SKM-1 (cell line): Measurements from ENCODE around the gene CLDN20.
"Not testable (repeated sequence)": the region's sequence is repeated elsewhere in the genome, so short reads cannot be mapped to it uniquely, and the experiment has no call there.

Source experiments
- DNase-seq: peaks from one replicate; lab custom pipeline; 2025; ENCODE audit not compliant: unreplicated experiment; lab: John Stamatoyannopoulos, UW

Gene CLDN20

GRCh38 chr6:155309150-155309549 is 45.3 kb downstream of the CLDN20 start:
- DNase-seq, result no peak

- DNase-seq, result no peak
Measured at GRCh38 chr6:155310596-155310995, 46.8 kb downstream of the CLDN20 start.

- no peak for DNase-seq
Measured at GRCh38 chr6:155311086-155311485, 47.3 kb downstream of the CLDN20 start.

GRCh38 chr6:155311583-155311982 is 47.8 kb downstream of the CLDN20 start:
- DNase-seq, result no peak

GRCh38 chr6:155312950-155313349 is 49.1 kb downstream of the CLDN20 start:
- DNase-seq, result not testable (repeated sequence)

- no peak for DNase-seq
Measured at GRCh38 chr6:155313602-155314091, 49.8 kb downstream of the CLDN20 start.

- DNase-seq, result peak; percentile 97
Measured at GRCh38 chr6:155314092-155314772, 50.4 kb downstream of the CLDN20 start, which contains the start of gene TFB1M. TFB1M (minus strand) TSS chr6:155314484; CDS start chr6:155314428, 56 bp downstream.

- peak; percentile 78 for DNase-seq
Measured at GRCh38 chr6:155314773-155315515, 51.1 kb downstream of the CLDN20 start.

- no peak for DNase-seq
Measured at GRCh38 chr6:155315516-155315871, 51.7 kb downstream of the CLDN20 start.

GRCh38 chr6:155316419-155316818 is 52.6 kb downstream of the CLDN20 start:
- DNase-seq, result no peak

- no peak for DNase-seq
Measured at GRCh38 chr6:155317186-155317585, 53.4 kb downstream of the CLDN20 start.

- DNase-seq, result peak; percentile 70
Measured at GRCh38 chr6:155319902-155320301, 56.1 kb downstream of the CLDN20 start.

GRCh38 chr6:155324172-155324571 is 60.4 kb downstream of the CLDN20 start:
- no peak for DNase-seq

- DNase-seq, result no peak
Measured at GRCh38 chr6:155324993-155325392, 61.2 kb downstream of the CLDN20 start.

GRCh38 chr6:155325700-155326516 is 62.1 kb downstream of the CLDN20 start:
- no peak for DNase-seq
